Stromal cell of bone marrow (primary cell): ENCODE data around the gene BEND3.

ENCODE experiments used
- DNase-seq: peaks from one replicate; pipeline ENCODE4 v3.0.0-alpha.2; 2012; ENCODE audit warnings: low read depth

The BEND3 gene

GRCh38 chr6:107083047-107083768 lies 32.1 kb downstream of the BEND3 start:
- DNase-seq, result no peak

GRCh38 chr6:107082045-107082444 lies 33.3 kb downstream of the BEND3 start:
- DNase-seq, result no peak

- no peak for DNase-seq
Measured at GRCh38 chr6:107080036-107080435, 35.3 kb downstream of the BEND3 start.

GRCh38 chr6:107079429-107079828 lies 35.9 kb downstream of the BEND3 start:
- no peak for DNase-seq

- no peak for DNase-seq
Measured at GRCh38 chr6:107077710-107078109, 37.6 kb downstream of the BEND3 start.

- DNase-seq, result peak; percentile 26
Measured at GRCh38 chr6:107075951-107076381, 39.3 kb downstream of the BEND3 start.

- no peak for DNase-seq
Measured at GRCh38 chr6:107070686-107071085, 44.6 kb downstream of the BEND3 start.

- no peak for DNase-seq
Measured at GRCh38 chr6:107069631-107070548, 45.4 kb downstream of the BEND3 start.

GRCh38 chr6:107068691-107069630 lies 46.4 kb downstream of the BEND3 start:
- DNase-seq, result no peak

GRCh38 chr6:107066697-107067659 lies 48.3 kb downstream of the BEND3 start:
- no peak for DNase-seq

- peak; percentile 60 for DNase-seq
Measured at GRCh38 chr6:107064579-107065065, 50.7 kb downstream of the BEND3 start.

GRCh38 chr6:107062691-107063090 lies 52.6 kb downstream of the BEND3 start:
- DNase-seq, result no peak

- no peak for DNase-seq
Measured at GRCh38 chr6:107061125-107062020, 53.9 kb downstream of the BEND3 start.

- no peak for DNase-seq
Measured at GRCh38 chr6:107060704-107061103, 54.6 kb downstream of the BEND3 start.

- no peak for DNase-seq
Measured at GRCh38 chr6:107059606-107060005, 55.7 kb downstream of the BEND3 start.

GRCh38 chr6:107057679-107058078 lies 57.6 kb downstream of the BEND3 start:
- DNase-seq, result no peak

- no peak for DNase-seq
Measured at GRCh38 chr6:107056796-107057195, 58.5 kb downstream of the BEND3 start.

- no peak for DNase-seq
Measured at GRCh38 chr6:107047807-107048206, 67.5 kb downstream of the BEND3 start.

GRCh38 chr6:107045826-107046675 lies 69.3 kb downstream of the BEND3 start:
- DNase-seq, result no peak
